HepG2 (cell line): Measurements from ENCODE around the gene ZFHX3. TPM values are rescaled to one million over a fixed set of nuclear protein-coding genes. Genes with fewer than 3 reads are reported as not detected.

Experiments
- FOXO1 ChIP-seq: sonication (generic); formaldehyde crosslinking; IDR thresholded peaks from 2 replicates; pipeline ENCODE4 v1.4.0; 2020; ENCODE audit warnings: missing genetic modification reagents
- ISL2 ChIP-seq: sonication (generic); formaldehyde crosslinking; IDR thresholded peaks from 2 replicates; pipeline ENCODE4 v1.5.0; 2020; ENCODE audit warnings: missing genetic modification reagents
- MED13 ChIP-seq: sonication (generic); formaldehyde crosslinking; IDR thresholded peaks from 2 replicates; pipeline ENCODE4 v1.5.0; 2020; ENCODE audit warnings: missing genetic modification reagents
- MYC ChIP-seq: sonication (generic); formaldehyde crosslinking; IDR thresholded peaks from 2 replicates; pipeline ENCODE4 v1.9.0; 2021; ENCODE audit warnings: missing genetic modification reagents, borderline replicate concordance
- PLRG1 ChIP-seq: fragments of 450-650 bp; conservative IDR thresholded peaks from 2 replicates; pipeline ENCODE4 v1.6.1; 2016
- RERE ChIP-seq: IDR thresholded peaks from 2 replicates; pipeline ENCODE4 v1.6.1; 2016; ENCODE audit warnings: low read depth, missing genetic modification reagents, missing compliant biosample characterization
- RFXANK ChIP-seq: IDR thresholded peaks from 2 replicates; pipeline ENCODE4 v1.6.1; 2016
- SOX13 ChIP-seq, 3 experiments: fragments of 450-650 bp in 1 of 3; sonication (generic) in 1 of 3; formaldehyde crosslinking in 1 of 3; IDR thresholded peaks in 2 of 3; conservative IDR thresholded peaks in 1 of 3; 2 replicates each; pipeline versions ENCODE4 v1.5.0 to v1.6.1; 2016 to 2020; ENCODE audit warnings: antibody characterized with exemption in 1 of 3, mild to moderate bottlenecking in 1 of 3, missing compliant biosample characterization in 1 of 3, missing genetic modification reagents in 1 of 3, moderate library complexity in 1 of 3
- TBP ChIP-seq: sonication (generic); formaldehyde crosslinking; IDR thresholded peaks from 2 replicates; pipeline ENCODE4 v1.5.0; 2020; ENCODE audit warnings: missing genetic modification reagents
- ZFP36L2 ChIP-seq: sonication (generic); formaldehyde crosslinking; IDR thresholded peaks from 2 replicates; pipeline ENCODE4 v1.4.0; 2020; ENCODE audit warnings: missing genetic modification reagents
- ZNF335 ChIP-seq: sonication (generic); formaldehyde crosslinking; IDR thresholded peaks from 2 replicates; pipeline ENCODE4 v1.4.0; 2020; ENCODE audit warnings: missing genetic modification reagents
- ZNF414 ChIP-seq: sonication (generic); formaldehyde crosslinking; IDR thresholded peaks from 2 replicates; pipeline ENCODE4 v1.5.0; 2020; ENCODE audit warnings: missing genetic modification reagents
- ZNF432 ChIP-seq: sonication (generic); formaldehyde crosslinking; IDR thresholded peaks from 2 replicates; pipeline ENCODE4 v1.5.0; 2020; ENCODE audit warnings: missing genetic modification reagents, mild to moderate bottlenecking, borderline replicate concordance
- ZNF639 ChIP-seq: conservative IDR thresholded peaks from 2 replicates; pipeline ENCODE4 v1.6.1; 2018; ENCODE audit warnings: missing genetic modification reagents
- ZNF670 ChIP-seq: sonication (generic); formaldehyde crosslinking; IDR thresholded peaks from 2 replicates; pipeline ENCODE4 v1.8.0; 2022; ENCODE audit warnings: mild to moderate bottlenecking, missing genetic modification reagents, borderline replicate concordance
- ZNF773 ChIP-seq: sonication (generic); formaldehyde crosslinking; IDR thresholded peaks from 2 replicates; pipeline ENCODE4 v1.4.0; 2020; ENCODE audit warnings: missing genetic modification reagents, borderline replicate concordance
- polyA plus RNA-seq, 8 experiments: library from polyadenylated mRNA; depleted of rRNA in 3 of 8; stranded (reverse) in 7 of 8; unstranded in 1 of 8; fragments of >200 nt; fragmentation: Illumina TruSeq in 4 of 8; extraction: Trizol in 4 of 8; gene quantifications; 2 replicates each; pipeline versions ENCODE4 v1.2.1 to v1.2.3, GENCODE V29; 2011 to 2016; ENCODE audit warnings: low read depth in 4 of 8, missing spikeins in 1 of 8, mixed read lengths in 1 of 8; ENCODE audit not compliant: insufficient read depth in 1 of 8
- total RNA-seq, 5 experiments: library from RNA; depleted of rRNA; stranded (reverse); fragments of >200 nt; fragmentation: Illumina TruSeq; extraction: Trizol; gene quantifications; 2 replicates each; pipeline ENCODE4 v1.2.3, GENCODE V29; 2016; ENCODE audit warnings: low read depth in 1 of 5
- TF ChIP-seq, protein P1 (sequence below): IDR thresholded peaks from 2 replicates; pipeline ENCODE4 v1.6.1; 2012; ENCODE audit warnings: inconsistent platforms

ZFHX3 gene
- total and polyA plus RNA-seq, 2 of the 13 experiments (the other 11 are each of a cell fraction or from before 2014, with no cell fraction given): 5.0 to 6.0 TPM

- TF ChIP-seq, protein P1, sequence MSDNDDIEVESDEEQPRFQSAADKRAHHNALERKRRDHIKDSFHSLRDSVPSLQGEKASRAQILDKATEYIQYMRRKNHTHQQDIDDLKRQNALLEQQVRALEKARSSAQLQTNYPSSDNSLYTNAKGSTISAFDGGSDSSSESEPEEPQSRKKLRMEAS: peak; percentile 70
- TF ChIP-seq FOXO1 (CRISPR knock-in tag) (peak; percentile 84), ZNF335 (CRISPR knock-in tag) (peak; percentile 66; the same call in 1 of the 2 replicates), ZNF414 (peak; percentile 85; the same call in 1 of the 2 replicates), RERE (peak; percentile 76), ZFP36L2 (0 out of 2 replicates have a peak, but pooled peaks have one; percentile 26), ZNF670 (peak; percentile 39; the same call in 1 of the 2 replicates), ZNF773 (CRISPR knock-in tag) (no peak), TBP (CRISPR knock-in tag) (peak; percentile 48; the same call in 1 of the 2 replicates), MYC (peak; percentile 80), ISL2 (CRISPR knock-in tag) (peak; percentile 84), MED13 (CRISPR knock-in tag) (peak; percentile 96), ZNF432 (no peak), PLRG1 (no peak), ZNF639 (CRISPR knock-in tag) (peak; percentile 64), RFXANK (CRISPR knock-in tag) (no peak), SOX13 (IDR thresholded peaks at IDR 0.05) (peak; percentile 84; the same call in 1 of the 2 replicates), SOX13 (CRISPR knock-in tag; conservative IDR thresholded peaks at IDR 0.05 in 1 of 2, IDR thresholded peaks at IDR 0.05 in 1 of 2) (peak in 1 of 2 experiments; percentile 95; a peak in 2 of 4 replicates)
These were observed 122.8 kb downstream of the ZFHX3 start (continued) for GRCh38 chr16:72924927-72925630.
